Liver (tissue), 9 donors: ENCODE data around the gene DHRS11. TPM values are rescaled to one million over a fixed set of nuclear protein-coding genes. Genes with fewer than 3 reads are reported as not detected.

Experiments
- DNase-seq: peaks from one replicate; pipeline ENCODE4 v3.0.0-alpha.2; 2017; ENCODE audit warnings: low spot score
- H3K27ac ChIP-seq, 2 donors: one replicate each; pipeline ENCODE4 v1.7.0; 2013; ENCODE audit warnings: inconsistent platforms in 2 of 2, low read length in 2 of 2, control low read depth in 1 of 2, low read depth in 1 of 2, mild to moderate bottlenecking in 1 of 2
- H3K27me3 ChIP-seq, 4 donors: one replicate each; pipeline versions ENCODE4 v1.6.1 to v1.7.0; 2013; ENCODE audit warnings: low read length in 3 of 4, inconsistent platforms in 1 of 4, mild to moderate bottlenecking in 1 of 4, moderate library complexity in 1 of 4; ENCODE audit not compliant: control insufficient read depth in 4 of 4, insufficient read depth in 4 of 4
- H3K36me3 ChIP-seq, 4 donors: one replicate each; pipeline versions ENCODE4 v1.6.1 to v1.7.0; 2013; ENCODE audit warnings: low read length in 3 of 4, mild to moderate bottlenecking in 3 of 4, low read depth in 1 of 4, moderate library complexity in 1 of 4; ENCODE audit not compliant: control insufficient read depth in 4 of 4, insufficient read depth in 3 of 4
- H3K4me1 ChIP-seq, 4 donors: one replicate each; pipeline versions ENCODE4 v1.6.1 to v1.7.0; 2013; ENCODE audit warnings: low read length in 3 of 4, mild to moderate bottlenecking in 3 of 4, moderate library complexity in 1 of 4; ENCODE audit not compliant: control insufficient read depth in 4 of 4, insufficient read depth in 4 of 4
- H3K4me3 ChIP-seq, 3 donors: one replicate each; pipeline versions ENCODE4 v1.6.1 to v1.7.0; 2013; ENCODE audit warnings: low read length in 3 of 3, control low read depth in 1 of 3, low read depth in 1 of 3, mild to moderate bottlenecking in 1 of 3
- H3K9ac ChIP-seq, 2 donors: one replicate each; pipeline ENCODE4 v1.7.0; 2013; ENCODE audit warnings: low read length in 2 of 2, mild to moderate bottlenecking in 2 of 2, moderate library complexity in 2 of 2, control low read depth in 1 of 2, low read depth in 1 of 2
- H3K9me3 ChIP-seq, 4 donors: one replicate each; pipeline versions ENCODE4 v1.6.1 to v1.7.0; 2013; ENCODE audit warnings: low read length in 3 of 4; ENCODE audit not compliant: control insufficient read depth in 4 of 4
- EGR1 ChIP-seq, 2 donors: IDR thresholded peaks; 2 replicates each; pipeline ENCODE4 v1.6.1; 2016 to 2018; ENCODE audit warnings: antibody characterized with exemption in 2 of 2, low read depth in 2 of 2
- FOXA1 ChIP-seq: IDR thresholded peaks from 2 replicates; pipeline ENCODE4 v1.6.1; 2016; ENCODE audit warnings: antibody characterized with exemption
- FOXA2 ChIP-seq: IDR thresholded peaks from 2 replicates; pipeline ENCODE4 v1.6.1; 2016; ENCODE audit warnings: antibody characterized with exemption
- GABPA ChIP-seq, 2 donors: IDR thresholded peaks in 1 of 2; conservative IDR thresholded peaks in 1 of 2; 2 replicates each; pipeline ENCODE4 v1.6.1; 2016; ENCODE audit warnings: antibody characterized with exemption in 2 of 2, mild to moderate bottlenecking in 1 of 2, moderate library complexity in 1 of 2
- HNF4A ChIP-seq, 2 donors: conservative IDR thresholded peaks; 2 replicates each; pipeline ENCODE4 v1.6.1; 2016; ENCODE audit warnings: antibody characterized with exemption in 2 of 2, mild to moderate bottlenecking in 2 of 2
- HNF4G ChIP-seq: IDR thresholded peaks from 2 replicates; pipeline ENCODE4 v1.6.1; 2016; ENCODE audit warnings: antibody characterized with exemption
- JUND ChIP-seq, 2 donors: IDR thresholded peaks; 2 replicates each; pipeline ENCODE4 v1.6.1; 2016; ENCODE audit warnings: antibody characterized with exemption in 2 of 2
- NR2F2 ChIP-seq: IDR thresholded peaks from 2 replicates; pipeline ENCODE4 v1.6.1; 2016; ENCODE audit warnings: antibody characterized with exemption
- RAD21 ChIP-seq, 2 donors: IDR thresholded peaks; 2 replicates each; pipeline ENCODE4 v1.6.1; 2016; ENCODE audit warnings: antibody characterized with exemption in 2 of 2, mild to moderate bottlenecking in 2 of 2
- RXRA ChIP-seq, 2 donors: IDR thresholded peaks; 2 replicates each; pipeline ENCODE4 v1.6.1; 2017 to 2018; ENCODE audit warnings: antibody characterized with exemption in 2 of 2, mild to moderate bottlenecking in 1 of 2
- SP1 ChIP-seq: IDR thresholded peaks from 2 replicates; pipeline ENCODE4 v1.6.1; 2018; ENCODE audit warnings: antibody characterized with exemption, mild to moderate bottlenecking
- TAF1 ChIP-seq: conservative IDR thresholded peaks from 2 replicates; pipeline ENCODE4 v1.6.1; 2016; ENCODE audit warnings: antibody characterized with exemption, mild to moderate bottlenecking
- YY1 ChIP-seq: IDR thresholded peaks from 2 replicates; pipeline ENCODE4 v1.6.1; 2016; ENCODE audit warnings: antibody characterized with exemption, mild to moderate bottlenecking
- WGBS: extraction: QIAGEN DNeasy Blood & Tissue Kit; methylation state at CpG from one replicate; pipeline ENCODE4 v1.1.7; 2013; 5-methylcytosine and 5-hydroxymethylcytosine counted together
- polyA plus RNA-seq, 2 donors: library from polyadenylated mRNA; stranded (reverse) in 1 of 2; unstranded in 1 of 2; fragments of 200-250 nt in 1 of 2; fragments of >200 nt in 1 of 2; fragmentation: Nextera tagmentation in 1 of 2; extraction: Ambion mirVana in 1 of 2; gene quantifications; one replicate each; pipeline versions ENCODE4 v1.2.1 to v1.2.3, GENCODE V29; 2013 to 2015
- total RNA-seq, 2 donors: library from RNA; depleted of rRNA; stranded (reverse); fragments of >200 nt; gene quantifications; one replicate each; pipeline ENCODE4 v1.2.3, GENCODE V29; 2014
- TF ChIP-seq, protein P1 (sequence below): IDR thresholded peaks from 2 replicates; pipeline ENCODE4 v1.6.1; 2016; ENCODE audit warnings: antibody characterized with exemption, mild to moderate bottlenecking
- TF ChIP-seq, protein P2 (sequence below): IDR thresholded peaks from 2 replicates; pipeline ENCODE4 v1.6.1; 2016; ENCODE audit warnings: antibody characterized with exemption
- TF ChIP-seq, protein P3 (sequence below): IDR thresholded peaks from 2 replicates; pipeline ENCODE4 v1.6.1; 2016; ENCODE audit warnings: antibody characterized with exemption
- TF ChIP-seq, protein P4 (sequence below): IDR thresholded peaks from 2 replicates; pipeline ENCODE4 v1.6.1; 2016; ENCODE audit warnings: antibody characterized with exemption
- TF ChIP-seq, protein P5 (sequence below): fragments of 150-350 bp; IDR thresholded peaks from 2 replicates; pipeline ENCODE4 v1.5.1; 2017; ENCODE audit warnings: improper control_type of control experiment, low read depth, low read length; ENCODE audit not compliant: missing input control
- donor health status: healthy.
- donor health status: healthy.
- donor health status: healthy.
- donor health status: healthy.
- donor health status: healthy.

The DHRS11 gene
- total and polyA plus RNA-seq, 4 donors, result 4.2 to 8.0 (median 6.5) TPM

DNA sequence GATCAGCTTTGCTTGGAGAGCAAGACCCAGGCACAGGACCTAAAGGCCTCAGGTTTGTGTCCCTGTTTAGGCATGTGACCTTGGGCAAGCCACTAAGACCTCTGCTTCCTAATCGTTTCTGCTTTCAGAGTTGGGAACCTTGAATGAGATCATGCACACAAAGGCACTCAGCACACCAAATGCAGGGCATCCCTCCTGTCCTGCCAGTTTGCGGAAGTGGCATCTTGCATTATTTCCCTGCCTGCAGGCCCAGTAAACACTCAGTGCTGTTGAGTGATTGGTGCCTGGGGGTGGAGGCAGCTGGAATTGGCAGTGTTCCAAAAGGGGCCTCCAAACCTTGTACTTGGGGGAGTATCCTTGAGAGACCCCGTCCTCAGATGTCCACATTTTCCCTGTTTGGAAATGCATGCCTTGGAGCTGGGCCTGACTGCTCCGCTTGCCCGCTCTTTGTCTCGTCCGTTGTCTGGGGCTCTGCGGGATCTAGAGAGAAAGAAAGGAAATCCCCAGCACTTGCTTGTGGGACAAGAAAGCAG lies 38.4 kb downstream of the DHRS11 start:
- no peak for TF ChIP-seq GABPA (IDR thresholded peaks at IDR 0.05 in 1 of 2, conservative IDR thresholded peaks at IDR 0.05 in 1 of 2)
- TF ChIP-seq RAD21 (IDR thresholded peaks at IDR 0.05), result no peak
- TF ChIP-seq NR2F2, result no peak
- TF ChIP-seq, protein P1, sequence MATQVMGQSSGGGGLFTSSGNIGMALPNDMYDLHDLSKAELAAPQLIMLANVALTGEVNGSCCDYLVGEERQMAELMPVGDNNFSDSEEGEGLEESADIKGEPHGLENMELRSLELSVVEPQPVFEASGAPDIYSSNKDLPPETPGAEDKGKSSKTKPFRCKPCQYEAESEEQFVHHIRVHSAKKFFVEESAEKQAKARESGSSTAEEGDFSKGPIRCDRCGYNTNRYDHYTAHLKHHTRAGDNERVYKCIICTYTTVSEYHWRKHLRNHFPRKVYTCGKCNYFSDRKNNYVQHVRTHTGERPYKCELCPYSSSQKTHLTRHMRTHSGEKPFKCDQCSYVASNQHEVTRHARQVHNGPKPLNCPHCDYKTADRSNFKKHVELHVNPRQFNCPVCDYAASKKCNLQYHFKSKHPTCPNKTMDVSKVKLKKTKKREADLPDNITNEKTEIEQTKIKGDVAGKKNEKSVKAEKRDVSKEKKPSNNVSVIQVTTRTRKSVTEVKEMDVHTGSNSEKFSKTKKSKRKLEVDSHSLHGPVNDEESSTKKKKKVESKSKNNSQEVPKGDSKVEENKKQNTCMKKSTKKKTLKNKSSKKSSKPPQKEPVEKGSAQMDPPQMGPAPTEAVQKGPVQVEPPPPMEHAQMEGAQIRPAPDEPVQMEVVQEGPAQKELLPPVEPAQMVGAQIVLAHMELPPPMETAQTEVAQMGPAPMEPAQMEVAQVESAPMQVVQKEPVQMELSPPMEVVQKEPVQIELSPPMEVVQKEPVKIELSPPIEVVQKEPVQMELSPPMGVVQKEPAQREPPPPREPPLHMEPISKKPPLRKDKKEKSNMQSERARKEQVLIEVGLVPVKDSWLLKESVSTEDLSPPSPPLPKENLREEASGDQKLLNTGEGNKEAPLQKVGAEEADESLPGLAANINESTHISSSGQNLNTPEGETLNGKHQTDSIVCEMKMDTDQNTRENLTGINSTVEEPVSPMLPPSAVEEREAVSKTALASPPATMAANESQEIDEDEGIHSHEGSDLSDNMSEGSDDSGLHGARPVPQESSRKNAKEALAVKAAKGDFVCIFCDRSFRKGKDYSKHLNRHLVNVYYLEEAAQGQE, result no peak
- TF ChIP-seq FOXA2, result no peak
- no peak for TF ChIP-seq RXRA (IDR thresholded peaks at IDR 0.05)
- TF ChIP-seq, protein P2, sequence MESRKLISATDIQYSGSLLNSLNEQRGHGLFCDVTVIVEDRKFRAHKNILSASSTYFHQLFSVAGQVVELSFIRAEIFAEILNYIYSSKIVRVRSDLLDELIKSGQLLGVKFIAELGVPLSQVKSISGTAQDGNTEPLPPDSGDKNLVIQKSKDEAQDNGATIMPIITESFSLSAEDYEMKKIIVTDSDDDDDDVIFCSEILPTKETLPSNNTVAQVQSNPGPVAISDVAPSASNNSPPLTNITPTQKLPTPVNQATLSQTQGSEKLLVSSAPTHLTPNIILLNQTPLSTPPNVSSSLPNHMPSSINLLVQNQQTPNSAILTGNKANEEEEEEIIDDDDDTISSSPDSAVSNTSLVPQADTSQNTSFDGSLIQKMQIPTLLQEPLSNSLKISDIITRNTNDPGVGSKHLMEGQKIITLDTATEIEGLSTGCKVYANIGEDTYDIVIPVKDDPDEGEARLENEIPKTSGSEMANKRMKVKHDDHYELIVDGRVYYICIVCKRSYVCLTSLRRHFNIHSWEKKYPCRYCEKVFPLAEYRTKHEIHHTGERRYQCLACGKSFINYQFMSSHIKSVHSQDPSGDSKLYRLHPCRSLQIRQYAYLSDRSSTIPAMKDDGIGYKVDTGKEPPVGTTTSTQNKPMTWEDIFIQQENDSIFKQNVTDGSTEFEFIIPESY, result no peak
- TF ChIP-seq, protein P3, sequence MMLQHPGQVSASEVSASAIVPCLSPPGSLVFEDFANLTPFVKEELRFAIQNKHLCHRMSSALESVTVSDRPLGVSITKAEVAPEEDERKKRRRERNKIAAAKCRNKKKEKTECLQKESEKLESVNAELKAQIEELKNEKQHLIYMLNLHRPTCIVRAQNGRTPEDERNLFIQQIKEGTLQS, result no peak
- TF ChIP-seq JUND (IDR thresholded peaks at IDR 0.05), result no peak
- TF ChIP-seq, protein P4, sequence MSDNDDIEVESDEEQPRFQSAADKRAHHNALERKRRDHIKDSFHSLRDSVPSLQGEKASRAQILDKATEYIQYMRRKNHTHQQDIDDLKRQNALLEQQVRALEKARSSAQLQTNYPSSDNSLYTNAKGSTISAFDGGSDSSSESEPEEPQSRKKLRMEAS, result no peak
- TF ChIP-seq YY1, result no peak
- TF ChIP-seq, protein P5, sequence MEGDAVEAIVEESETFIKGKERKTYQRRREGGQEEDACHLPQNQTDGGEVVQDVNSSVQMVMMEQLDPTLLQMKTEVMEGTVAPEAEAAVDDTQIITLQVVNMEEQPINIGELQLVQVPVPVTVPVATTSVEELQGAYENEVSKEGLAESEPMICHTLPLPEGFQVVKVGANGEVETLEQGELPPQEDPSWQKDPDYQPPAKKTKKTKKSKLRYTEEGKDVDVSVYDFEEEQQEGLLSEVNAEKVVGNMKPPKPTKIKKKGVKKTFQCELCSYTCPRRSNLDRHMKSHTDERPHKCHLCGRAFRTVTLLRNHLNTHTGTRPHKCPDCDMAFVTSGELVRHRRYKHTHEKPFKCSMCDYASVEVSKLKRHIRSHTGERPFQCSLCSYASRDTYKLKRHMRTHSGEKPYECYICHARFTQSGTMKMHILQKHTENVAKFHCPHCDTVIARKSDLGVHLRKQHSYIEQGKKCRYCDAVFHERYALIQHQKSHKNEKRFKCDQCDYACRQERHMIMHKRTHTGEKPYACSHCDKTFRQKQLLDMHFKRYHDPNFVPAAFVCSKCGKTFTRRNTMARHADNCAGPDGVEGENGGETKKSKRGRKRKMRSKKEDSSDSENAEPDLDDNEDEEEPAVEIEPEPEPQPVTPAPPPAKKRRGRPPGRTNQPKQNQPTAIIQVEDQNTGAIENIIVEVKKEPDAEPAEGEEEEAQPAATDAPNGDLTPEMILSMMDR, result no peak
- TF ChIP-seq EGR1 (IDR thresholded peaks at IDR 0.05; ENCODE audit: low read depth in 2 of 2), result no peak
- no peak for TF ChIP-seq FOXA1
- TF ChIP-seq TAF1, result no peak
- TF ChIP-seq HNF4G, result no peak
- no peak for TF ChIP-seq HNF4A (conservative IDR thresholded peaks at IDR 0.05)
- TF ChIP-seq SP1, result no peak
- Histone ChIP-seq H3K27ac (no peak overlapping the region), H3K9ac (no peak overlapping the region), H3K27me3 (no peaks in the 10 kb centered on the region), H3K4me3 (no peak overlapping the region), H3K9me3 (no peaks in the 10 kb centered on the region), H3K36me3 (no peaks in the 10 kb centered on the region), H3K4me1 (peaks cover 0 to 10% (median 6%) of the 10 kb centered on the region in 4 donors)
- DNase-seq, result no peak
- 78% methylated on average over 8 of the region's 8 CpGs for WGBS
